NCI-H82 treated with DMSO at 0.1 percent for 48 hours (cell line): ENCODE results near the gene OSCAR.
A peak's percentile ranks its signal among the peaks of the same experiment; 100 is the strongest.

Experiments used
- DNase-seq: peaks from one replicate; lab custom pipeline; 2025; ENCODE audit not compliant: unreplicated experiment; lab: John Stamatoyannopoulos, UW

OSCAR gene, protein sequence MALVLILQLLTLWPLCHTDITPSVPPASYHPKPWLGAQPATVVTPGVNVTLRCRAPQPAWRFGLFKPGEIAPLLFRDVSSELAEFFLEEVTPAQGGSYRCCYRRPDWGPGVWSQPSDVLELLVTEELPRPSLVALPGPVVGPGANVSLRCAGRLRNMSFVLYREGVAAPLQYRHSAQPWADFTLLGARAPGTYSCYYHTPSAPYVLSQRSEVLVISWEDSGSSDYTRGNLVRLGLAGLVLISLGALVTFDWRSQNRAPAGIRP

DNA sequence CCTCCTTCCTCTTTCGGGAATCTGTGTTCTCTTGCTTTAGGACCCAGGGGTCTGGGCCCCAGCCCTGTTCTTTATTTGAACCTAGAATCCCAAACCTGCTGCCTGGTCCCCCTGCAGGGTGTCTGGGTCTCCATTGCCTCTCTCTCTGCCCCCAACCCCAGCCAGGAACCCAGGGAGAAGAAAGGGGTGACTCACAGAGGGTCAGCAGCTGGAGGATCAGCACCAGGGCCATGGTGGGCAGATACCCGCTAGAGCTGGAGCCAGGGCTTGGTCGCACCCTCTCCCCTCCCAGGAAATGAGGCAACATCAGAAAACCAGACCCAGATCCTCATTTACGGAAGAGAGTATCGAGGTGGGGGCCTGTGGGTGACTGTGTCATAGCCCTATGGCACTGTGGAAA, at the start of gene OSCAR:
Gene OSCAR, minus strand, starts transcription at position 243 of the 400 bp plus-strand sequence. Its CDS starts 11 bp downstream, at position 232.
- DNase-seq = no peak

DNA sequence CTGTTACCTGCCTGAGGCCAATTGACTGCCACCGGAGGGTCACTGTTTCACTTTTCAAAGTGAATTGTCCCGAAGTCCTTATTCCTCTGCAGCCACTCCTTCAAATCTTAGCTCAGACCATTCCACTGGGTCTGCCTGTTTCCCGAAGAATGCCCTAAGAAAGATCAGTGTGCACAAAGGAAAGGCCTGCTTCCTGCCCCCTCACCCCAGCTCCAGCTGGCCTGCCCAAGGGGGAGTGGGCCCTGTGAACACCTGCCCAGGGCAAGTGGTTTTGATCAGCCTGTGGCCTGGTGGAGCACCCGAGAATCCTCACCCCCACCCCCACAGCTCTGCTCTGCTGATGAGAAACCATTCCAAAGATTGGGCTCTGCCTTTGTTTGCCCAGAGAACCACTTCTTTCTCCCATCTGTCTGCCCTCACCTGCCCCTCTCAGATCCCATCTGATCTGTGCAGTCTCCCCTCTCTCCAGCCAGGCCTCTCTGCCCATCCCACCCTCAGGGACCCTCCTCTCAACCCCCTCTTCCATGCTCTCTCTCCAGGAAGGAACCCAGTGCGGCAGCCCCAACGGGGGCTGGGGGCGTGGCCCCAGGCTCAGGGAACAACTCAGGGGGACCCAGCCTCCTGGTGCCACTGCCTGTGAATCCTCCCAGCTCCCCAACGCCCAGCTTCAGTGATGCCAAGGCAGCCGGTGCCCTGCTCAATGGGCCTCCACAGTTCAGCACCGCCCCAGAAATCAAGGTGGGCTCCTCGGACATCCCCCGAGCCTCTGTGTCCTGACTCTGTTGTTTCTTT, 48.6 kb upstream of the OSCAR start:
- DNase-seq = no peak

DNA sequence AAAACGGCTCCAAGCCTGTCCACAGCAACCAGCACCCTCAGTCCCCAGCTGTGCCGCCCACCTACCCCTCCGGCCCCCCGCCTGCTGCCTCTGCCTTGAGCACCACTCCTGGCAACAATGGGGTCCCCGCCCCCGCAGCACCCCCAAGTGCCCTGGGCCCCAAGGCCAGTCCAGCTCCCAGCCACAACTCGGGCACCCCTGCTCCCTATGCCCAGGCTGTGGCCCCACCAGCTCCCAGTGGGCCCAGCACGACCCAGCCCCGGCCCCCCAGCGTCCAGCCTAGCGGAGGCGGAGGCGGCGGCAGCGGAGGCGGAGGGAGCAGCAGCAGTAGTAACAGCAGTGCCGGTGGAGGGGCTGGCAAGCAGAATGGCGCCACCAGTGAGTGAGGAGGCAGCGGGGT, 47.6 kb upstream of the OSCAR start:
- no peak for DNase-seq

DNA sequence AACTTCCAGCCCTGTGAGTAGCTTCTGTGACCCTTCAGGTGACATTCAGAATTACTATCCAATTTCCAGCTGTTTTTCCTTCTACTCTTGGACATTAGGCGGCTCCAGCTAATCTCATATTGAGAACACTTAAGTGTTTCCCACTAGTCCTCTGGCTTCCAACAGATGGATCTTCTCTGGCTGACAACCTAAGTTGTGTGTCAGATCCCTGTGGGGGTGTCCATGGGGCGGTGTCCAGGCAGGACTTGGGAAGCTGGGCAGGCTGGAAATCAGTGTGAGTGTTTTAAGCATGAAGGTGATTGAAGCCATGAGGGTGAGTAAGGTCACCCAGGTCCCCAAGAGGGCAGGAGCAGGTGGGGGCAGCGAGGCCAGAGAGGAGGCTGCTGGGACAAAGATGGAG, 47.1 kb upstream of the OSCAR start:
- no peak for DNase-seq

DNA sequence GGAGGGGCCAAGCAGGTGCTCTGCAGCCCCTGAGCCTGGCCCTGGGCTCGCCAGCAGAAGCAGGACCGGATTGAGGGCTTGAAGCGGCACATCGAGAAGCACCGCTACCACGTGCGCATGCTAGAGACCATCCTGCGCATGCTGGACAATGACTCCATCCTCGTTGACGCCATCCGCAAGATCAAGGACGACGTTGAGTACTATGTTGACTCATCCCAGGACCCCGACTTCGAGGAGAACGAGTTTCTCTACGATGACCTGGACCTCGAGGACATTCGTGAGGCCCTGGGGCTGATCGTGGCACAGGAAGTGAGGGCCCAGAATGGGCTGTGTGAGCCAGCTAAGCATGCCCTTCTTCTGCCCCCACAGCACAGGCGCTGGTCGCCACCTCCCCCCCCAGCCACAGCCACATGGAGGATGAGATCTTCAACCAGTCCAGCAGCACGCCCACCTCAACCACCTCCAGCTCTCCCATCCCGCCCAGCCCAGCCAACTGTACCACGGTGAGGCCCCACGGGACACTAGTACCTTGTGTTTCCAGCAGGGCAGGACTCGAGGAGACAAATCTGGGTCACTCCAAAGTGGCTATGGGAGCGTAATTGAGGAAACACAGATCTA, 45.0 kb upstream of the OSCAR start:
- no peak for DNase-seq

DNA sequence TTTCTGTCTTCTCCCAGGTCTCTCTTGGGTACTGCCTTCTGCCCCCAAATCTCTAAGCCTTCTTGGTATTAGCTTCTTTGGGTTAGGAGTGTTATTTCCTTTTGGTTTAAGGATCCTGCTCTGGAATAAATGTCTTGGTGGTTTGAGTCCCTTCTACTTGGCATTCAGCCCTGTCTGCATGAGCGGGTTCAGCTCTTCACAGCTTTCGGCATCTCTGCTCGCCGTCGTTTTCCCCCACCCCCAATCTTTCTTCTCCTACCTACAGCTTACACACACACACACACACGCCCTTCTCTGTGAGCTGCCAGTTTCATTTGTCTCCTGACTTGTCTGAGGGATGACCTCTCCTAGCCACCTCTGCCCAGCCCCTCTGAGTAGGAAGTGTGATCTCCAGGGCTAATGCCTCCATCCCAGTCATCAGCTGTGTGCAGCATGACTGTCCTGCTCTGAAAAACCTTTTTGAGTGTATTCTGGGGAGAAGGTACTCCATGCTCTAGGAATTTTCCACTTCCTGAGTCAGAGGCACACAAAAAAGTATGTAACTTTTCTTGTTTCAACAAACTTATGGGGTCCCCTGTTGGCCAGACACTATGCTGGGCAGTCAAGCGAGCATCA, 41.7 kb upstream of the OSCAR start:
- DNase-seq = no peak

DNA sequence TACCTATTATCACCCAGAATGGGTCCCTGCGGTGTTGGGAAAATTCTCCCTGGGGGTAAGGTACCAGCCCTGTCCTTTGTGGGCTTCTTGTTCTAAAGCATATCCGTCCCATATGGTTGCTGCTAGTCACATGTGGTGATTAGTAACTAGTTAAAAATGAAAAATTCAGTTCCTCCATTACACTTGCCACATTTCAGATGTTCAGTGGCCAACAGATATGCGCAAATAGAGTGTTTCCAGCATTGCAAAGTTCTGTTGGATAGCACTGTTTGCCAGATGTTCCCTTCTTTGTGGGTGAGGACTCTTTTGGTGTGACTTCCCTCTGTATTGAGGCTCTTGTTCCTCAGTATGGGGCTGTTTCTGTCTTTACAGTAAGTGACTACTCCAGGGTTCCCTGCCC, 40.8 kb upstream of the OSCAR start:
- no peak for DNase-seq

DNA sequence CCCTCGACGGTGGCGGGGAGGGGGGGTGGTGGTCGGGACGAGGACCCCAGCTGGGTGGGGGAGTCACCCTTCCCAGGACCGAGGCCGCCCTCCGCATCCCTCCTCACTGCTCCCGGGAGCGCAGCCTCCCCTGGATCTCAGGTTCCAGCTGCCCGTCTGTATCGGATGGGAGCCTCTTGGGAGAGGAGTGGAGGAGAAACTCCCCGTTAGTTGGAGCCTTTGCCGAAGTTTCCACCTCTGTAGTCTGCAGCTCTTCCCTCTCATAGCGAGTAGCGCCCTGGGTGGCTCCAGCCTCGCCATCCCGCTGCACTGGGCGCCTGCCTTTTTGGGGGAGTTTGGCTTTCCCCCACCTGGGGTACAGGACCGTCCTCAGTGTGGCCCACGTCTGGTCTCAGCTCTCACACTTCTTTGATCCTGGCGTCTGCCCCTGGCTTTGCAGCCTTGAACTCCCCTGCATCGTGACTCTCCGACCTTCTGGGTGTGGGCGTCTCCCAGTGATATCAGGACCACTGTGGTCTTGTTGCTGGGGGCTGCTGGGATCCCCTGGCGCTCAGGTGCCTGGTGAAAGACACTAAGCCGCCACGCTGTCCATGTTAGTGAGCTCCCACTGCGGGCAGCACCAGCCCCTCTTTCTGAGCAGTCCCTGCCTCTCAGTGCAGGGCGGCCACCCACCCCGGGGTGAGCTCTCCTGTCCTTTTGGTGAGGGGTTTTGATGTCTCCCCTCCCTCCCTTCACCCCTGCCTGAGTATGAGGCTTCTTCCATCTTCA, 38.1 kb upstream of the OSCAR start:
- DNase-seq = no peak

DNA sequence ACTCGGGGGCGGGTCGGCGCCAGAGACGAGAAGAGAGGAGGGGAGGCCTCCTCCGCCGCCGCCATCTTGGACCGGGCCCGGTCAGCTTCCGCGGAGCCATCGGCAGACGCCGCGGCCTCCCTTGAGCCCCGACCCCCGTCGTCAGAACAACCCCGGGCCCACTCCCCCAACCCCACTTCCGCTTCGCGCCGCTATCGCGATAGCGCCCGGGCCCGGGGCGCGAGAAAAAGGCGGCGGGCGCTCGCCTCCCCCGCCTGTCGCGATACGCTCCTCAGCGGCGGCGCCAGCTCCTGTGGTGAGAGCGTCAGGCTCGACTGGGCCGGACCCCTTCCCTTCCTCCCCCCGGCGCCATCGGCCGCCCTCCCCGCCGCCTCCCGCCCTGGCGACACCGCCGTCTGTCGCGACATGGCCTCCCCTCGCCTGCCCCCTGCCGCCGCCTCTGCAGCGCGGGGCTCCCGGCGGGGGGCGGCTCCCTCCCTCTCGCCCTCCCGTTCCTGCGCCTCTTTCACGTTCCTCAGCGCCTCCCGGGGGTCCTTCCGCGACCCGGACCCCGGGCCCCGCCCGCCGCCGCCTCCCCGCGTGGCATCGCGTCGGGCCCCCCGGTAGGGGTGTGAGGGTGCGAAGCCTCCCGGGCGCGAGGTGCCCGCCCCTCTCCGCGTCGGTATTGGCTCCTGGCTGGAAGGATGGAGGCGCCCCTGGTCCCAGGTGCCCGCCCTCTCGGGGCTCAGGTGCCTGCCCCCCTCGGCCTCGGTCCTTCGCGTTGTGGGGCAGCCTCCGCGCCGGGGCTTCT, 37.3 kb upstream of the OSCAR start, which contains the start of gene CNOT3:
Gene CNOT3, plus strand, starts transcription at position 64 of the 790 bp plus-strand sequence. CDS start 5,217 bp downstream, outside the sequence.
- no peak for DNase-seq

DNA sequence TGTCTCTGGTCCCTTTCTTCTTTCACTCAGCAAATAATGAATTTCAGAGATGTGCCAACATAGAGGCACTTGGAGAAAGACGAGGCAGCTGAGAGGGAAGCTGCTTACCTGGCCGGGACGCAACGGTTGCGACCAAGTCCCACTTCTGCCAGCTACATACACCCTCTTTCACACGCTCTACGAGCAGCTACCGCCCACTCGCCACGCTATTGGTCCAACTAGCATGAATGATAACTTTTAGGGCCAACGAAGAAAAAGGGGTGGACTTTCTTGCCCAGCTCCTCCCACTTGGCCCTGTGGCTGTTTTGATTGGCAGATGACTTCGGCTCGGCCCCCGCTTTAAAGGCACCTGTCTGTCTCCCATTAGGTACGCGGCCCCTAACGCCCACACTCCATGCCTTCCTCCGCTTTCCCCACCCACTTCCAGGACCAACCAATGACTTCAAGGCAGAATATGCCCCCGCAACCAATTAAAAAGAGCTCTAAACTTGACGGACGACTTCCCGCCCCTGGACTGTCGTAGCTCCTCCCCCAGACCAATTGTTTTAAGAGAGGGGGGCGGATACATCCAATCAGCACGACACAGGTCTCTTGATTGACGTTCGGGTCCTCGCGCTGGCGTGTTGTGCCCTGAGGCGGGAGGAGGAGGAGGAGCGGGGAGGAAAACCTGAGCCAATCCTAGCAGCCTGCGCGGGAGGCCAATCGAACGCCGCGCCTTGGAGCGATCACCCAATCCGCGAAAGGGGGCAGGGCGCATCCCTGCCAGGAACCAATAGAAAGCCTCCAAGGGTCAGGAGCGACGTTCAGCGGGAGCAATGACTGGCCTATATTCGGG, 36.5 kb upstream of the OSCAR start:
- peak; percentile 100 for DNase-seq

DNA sequence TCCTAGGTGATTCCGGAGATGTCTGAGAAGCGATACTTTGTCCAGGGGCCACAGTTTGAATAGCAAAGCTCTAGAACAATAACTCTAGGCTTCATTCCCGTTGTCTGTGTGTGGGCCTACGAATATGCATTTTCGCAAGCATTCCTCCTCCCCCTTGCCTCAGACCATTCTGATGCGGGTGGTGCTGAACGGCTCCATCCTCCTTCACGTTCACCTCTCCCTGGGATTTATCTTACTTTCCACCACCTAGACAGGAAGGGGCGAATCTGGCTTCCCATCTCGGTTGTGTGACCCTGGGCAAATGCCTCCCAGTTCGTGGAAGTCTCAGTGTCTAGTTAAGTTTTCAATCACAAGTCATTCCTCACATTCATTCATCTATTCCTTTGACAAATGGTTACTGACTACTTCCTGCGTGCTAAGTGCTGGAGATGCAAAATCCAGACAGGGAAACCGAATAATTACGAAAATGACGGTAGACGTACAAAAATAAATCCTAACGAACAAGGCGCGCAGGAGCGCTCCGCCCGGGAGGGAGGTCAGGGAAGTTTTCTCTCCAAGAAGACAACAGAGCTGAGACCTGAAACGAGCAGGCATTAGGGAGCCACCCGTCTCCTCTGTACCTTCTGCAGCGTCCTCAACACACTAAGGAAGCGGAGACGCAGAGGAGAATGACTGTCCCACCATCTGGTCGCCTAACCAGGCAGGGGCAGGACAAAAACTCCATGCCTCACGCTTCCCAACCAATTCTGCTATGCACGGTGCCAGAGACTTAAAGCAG, 35.7 kb upstream of the OSCAR start:
- DNase-seq = no peak

DNA sequence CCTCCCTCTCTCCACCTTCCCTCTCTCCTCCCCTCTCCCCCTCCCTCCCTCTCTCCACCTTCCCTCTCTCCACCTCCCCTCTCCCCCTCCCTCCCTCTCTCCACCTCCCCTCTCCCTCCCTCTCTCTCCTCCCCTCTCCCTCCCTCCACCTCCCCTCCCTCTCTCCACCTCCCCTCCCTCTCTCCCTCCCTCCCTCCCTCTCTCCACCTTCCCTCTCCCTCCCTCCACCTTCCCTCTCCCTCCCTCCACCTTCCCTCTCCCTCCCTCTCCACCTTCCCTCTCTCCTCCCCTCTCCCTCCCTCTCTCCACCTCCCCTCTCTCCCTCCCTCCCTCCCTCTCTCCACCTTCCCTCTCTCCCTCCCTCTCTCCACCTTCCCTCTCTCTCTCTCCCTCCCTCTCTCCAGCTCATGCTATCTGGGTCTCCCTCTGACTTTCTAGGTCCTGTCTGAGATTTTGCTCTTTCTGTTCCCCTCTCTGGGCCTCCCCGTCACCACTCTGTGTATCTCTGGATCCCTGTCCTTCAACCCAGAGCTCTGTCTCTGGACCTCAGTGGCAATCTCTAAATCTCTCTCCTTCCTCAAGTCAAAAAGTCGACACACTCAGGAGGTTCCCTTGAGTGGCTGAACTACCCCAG, 33.5 kb upstream of the OSCAR start:
- DNase-seq = no peak

DNA sequence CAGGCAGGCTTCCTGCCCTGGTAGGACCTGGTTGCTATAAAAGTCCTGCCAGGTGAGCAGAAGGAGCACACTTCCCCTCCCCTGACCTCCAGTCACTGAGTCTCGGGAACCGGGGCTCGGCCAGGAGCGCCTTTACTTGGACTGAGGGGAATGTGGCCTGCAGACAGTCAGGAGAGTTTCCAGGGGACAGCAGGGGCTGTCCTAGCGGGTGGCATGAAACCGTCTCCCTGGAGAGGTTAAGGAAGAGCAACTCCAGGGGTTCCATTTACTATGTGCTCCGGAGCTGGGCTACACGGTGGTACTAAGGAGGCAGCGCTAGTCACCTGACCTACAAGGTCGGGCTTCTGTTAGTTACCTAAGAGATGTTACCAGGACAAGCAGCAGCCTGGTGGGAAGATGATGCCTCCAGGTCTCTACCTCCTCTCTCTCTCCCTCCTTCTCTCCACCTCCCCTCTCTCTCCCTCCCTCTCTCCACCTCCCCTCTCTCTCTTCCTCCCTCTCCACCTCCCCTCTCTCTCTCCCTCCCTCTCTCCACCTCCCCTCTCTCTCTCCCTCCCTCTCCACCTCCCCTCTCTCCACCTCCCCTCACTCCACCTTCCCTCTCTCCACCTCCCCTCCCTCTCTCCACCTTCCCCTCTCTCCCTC, 32.8 kb upstream of the OSCAR start:
- peak; percentile 27 for DNase-seq

DNA sequence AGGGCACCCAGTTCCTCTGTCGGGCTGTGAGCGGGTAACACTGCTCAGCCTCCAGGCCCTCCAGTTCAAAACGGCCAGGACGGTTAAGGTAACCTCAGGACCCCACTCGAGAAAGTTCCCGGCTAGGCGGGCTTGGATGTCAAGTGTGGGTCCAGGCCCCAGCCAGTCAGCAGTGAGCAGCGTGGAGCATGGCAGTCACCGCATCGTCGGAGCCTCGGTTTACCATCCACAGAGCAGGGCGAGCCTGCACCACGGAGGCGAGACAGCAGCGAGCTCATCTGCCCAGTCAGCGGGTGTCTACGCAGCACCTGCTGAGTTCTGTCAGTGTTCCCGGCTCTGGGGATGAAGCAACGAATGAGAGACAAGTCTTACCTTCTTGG, 29.0 kb upstream of the OSCAR start:
- DNase-seq = no peak

DNA sequence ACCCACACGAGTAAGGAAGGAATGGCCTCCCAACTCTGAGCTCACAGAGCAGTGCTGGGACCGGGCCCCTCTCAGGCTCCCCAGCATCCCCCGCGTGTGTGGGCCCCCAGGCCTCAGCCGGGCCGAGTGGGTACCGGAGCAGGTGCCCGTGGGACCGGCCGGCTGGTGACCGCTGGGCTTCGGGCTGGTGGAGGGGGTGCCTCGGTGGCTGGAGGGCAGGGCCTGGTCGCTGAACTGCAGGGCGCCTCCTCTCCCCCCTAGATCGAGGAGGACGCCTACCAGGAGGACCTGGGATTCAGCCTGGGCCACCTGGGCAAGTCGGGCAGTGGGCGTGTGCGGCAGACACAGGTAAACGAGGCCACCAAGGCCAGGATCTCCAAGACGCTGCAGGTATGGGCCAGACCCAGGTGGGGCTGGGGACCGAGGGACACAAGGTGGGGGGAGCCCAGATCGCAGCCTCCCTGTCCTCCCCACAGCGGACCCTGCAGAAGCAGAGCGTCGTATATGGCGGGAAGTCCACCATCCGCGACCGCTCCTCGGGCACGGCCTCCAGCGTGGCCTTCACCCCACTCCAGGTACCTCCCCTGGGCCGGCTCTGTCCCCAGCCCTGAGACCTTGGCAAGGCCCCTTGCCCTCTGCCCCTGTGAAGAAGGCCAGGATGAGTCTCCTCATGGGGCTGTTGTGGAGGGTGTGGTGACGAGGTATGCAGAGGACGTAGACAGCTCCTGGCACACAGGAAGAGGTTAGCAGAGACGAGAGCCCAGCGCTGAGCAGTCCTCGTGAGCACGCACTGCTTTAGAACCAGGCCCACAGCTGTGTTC, 28.4 kb upstream of the OSCAR start:
- no peak for DNase-seq

DNA sequence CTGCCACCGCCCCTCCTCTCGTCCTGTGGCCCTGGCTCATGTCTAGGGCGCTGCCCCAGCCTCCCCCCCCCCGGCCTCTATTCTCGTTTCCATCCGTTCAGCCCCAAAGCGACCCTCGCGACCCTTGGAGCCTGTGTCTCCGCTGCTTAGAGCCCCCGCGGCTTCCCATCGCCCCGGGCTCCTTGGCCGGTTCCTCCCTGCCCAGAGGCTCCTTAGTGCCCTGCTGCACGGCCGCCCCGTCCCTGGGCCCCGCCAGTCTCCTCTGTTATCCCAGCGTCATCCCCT, 27.8 kb upstream of the OSCAR start:
- DNase-seq = no peak
